Iris pigment epithelial cell (primary cell): Measurements from ENCODE around the gene ARID4B.

Experiments
- DNase-seq: peaks from one replicate; pipeline ENCODE4 v3.0.0-alpha.2; 2011; ENCODE audit warnings: low read depth

Gene ARID4B

GRCh38 chr1:235127732-235128455, 200.1 kb downstream of the ARID4B start:
- DNase-seq, result peak; percentile 42

GRCh38 chr1:235127203-235127602, 200.8 kb downstream of the ARID4B start:
- peak; percentile 15 for DNase-seq

GRCh38 chr1:235124665-235125064, 203.3 kb downstream of the ARID4B start:
- DNase-seq, result no peak

DNA sequence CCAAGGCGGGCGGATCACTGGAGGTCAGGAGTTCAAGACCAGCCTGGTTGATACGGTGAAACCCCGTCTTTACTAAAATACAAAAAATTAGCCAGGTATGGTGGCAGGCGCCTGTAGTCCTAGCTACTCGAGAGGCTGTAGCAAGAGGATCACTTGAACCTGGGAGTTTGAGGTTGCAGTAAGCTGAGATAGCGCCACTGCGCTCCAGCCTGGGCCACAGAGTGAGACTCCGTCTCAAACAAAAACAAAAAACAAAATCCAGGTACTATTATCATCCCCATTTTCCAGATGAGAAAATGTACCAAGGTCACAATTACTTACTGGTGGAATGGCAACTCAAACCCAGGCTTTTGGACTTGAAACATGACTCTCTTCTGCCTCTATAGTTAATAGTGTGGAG, 203.9 kb downstream of the ARID4B start:
- no peak for DNase-seq

- peak; percentile 13 for DNase-seq
Measured at GRCh38 chr1:235122348-235122747, 205.6 kb downstream of the ARID4B start.
